H7 (cell line): Measurements from ENCODE around the gene STXBP6. TPM values are rescaled to one million over a fixed set of nuclear protein-coding genes. Genes with fewer than 3 reads are reported as not detected.

ENCODE experiments used
- DNase-seq: peaks from one replicate; pipeline ENCODE4 v3.0.0; 2012
- H3K27me3 ChIP-seq: 2 replicates; pipeline ENCODE4 v1.6.0; 2011; ENCODE audit warnings: mild to moderate bottlenecking, low read length; ENCODE audit not compliant: control insufficient read depth, insufficient read depth
- H3K36me3 ChIP-seq: replicated peaks from 2 replicates; pipeline ENCODE4 v1.5.1; 2011; ENCODE audit warnings: low read length; ENCODE audit not compliant: control insufficient read depth, insufficient read depth
- H3K4me3 ChIP-seq: 2 replicates; pipeline ENCODE4 v1.5.1; 2011; ENCODE audit warnings: low read depth, mild to moderate bottlenecking, control low read depth, low read length, moderate library complexity; ENCODE audit not compliant: insufficient read depth
- total RNA-seq: library from RNA; depleted of rRNA; stranded (reverse); fragments of >200 nt; shearing (Covaris generic); gene quantifications from 2 replicates; pipeline ENCODE4 v1.2.3, GENCODE V29; 2014

Gene STXBP6
- total RNA-seq, 1 experiment from 2014 or later, result 1.0 TPM

DNA sequence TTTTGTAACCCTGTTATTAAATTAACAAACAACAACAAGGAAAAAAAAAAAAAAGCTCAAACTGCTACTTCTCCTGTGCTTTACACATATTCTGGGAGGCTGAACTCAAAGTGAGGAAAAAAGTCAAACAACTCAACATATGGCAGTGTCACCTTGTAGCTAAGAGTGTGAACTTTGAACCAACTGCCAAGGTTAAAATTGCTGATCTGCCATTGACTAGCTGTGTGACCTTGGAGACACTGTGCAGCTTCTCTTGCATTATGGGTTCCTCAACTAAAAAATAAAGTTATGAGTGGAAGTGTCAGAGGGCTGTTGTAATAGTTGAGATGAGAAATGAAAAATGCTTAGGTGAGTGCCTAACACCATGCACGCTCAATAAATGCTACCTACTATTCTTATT, 34.2 kb downstream of the STXBP6 start:
- Histone ChIP-seq H3K36me3 (no peaks in the 10 kb centered on the region), H3K27me3 (no peaks in the 10 kb centered on the region), H3K4me3 (no peak overlapping the region)
- no peak for DNase-seq

DNA sequence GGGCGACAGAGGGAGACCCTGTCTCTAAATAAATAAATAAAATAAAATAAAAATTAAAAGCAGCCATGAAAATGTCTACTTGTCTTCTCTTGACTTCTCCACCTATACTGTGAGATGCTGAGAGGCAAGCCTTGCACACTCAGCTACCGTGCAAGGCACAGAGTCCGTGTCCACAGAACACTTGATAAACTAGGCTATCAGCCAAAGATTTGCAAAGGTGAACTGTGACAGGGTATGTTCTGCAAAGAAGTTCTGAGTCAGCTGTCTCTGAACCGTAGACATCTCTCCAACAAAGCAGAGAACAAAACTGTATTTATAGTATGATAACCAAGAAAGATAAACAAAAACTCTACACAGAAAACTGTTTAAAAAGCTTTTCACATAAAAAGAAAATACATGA, 35.5 kb downstream of the STXBP6 start:
- H3K4me3 ChIP-seq, result no peak overlapping the region
- H3K36me3 ChIP-seq, result no peaks in the 10 kb centered on the region
- DNase-seq, result no peak
- no peaks in the 10 kb centered on the region for H3K27me3 ChIP-seq

- Histone ChIP-seq H3K4me3 (no peak overlapping the region), H3K36me3 (no peaks in the 10 kb centered on the region), H3K27me3 (no peaks in the 10 kb centered on the region)
- DNase-seq, result no peak
These were observed 38.9 kb downstream of the STXBP6 start for GRCh38 chr14:25011095-25011494.

DNA sequence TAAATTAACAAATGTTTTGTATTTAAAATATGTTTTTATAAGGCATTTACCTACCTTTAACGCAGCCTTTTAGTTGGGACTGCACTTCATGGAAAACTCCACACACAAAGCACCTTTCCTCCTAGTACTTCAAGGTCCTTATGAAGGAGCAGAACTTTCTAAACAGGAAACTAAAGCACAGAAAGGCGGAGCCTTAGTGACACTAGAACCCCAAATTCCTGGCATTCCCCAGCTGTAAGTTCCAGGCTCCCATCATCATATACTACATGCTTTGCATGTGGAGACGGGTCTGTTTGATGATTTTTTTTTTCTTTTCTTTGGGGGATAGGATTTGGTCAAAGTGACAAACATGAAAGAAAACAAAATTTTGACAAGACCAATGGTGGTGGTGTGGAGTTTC, 39.5 kb downstream of the STXBP6 start:
- no peak for DNase-seq
- H3K4me3 ChIP-seq, result no peak overlapping the region
- no peaks in the 10 kb centered on the region for H3K27me3 ChIP-seq
- H3K36me3 ChIP-seq, result no peaks in the 10 kb centered on the region

- H3K36me3 ChIP-seq, result no peaks in the 10 kb centered on the region
- no peak for DNase-seq
- no peak overlapping the region for H3K4me3 ChIP-seq
- no peaks in the 10 kb centered on the region for H3K27me3 ChIP-seq
These were observed 40.1 kb downstream of the STXBP6 start for GRCh38 chr14:25009891-25010290.

DNA sequence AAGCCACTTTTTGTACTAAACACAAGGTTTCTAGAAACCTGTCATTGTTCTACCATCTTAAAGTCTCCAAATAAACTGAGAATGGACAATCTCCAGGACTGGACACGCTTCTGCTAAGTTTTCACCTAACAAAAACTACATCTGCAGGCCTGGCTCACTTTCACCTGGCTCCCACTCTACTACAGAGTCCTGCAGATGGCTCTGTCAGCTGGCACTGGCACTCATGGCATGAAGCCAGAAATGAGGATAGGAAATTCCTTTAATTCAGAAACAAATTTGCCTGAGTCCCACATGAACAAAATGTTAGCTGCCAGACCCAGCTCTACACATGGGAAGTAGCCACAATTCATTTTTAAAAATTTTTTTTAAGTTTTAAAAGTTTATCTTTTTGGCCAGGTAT, 42.1 kb downstream of the STXBP6 start:
- H3K27me3 ChIP-seq, result no peaks in the 10 kb centered on the region
- no peak overlapping the region for H3K4me3 ChIP-seq
- H3K36me3 ChIP-seq, result no peaks in the 10 kb centered on the region
- DNase-seq, result no peak

- H3K27me3 ChIP-seq, result no peaks in the 10 kb centered on the region
- H3K4me3 ChIP-seq, result no peak overlapping the region
- no peak for DNase-seq
- no peaks in the 10 kb centered on the region for H3K36me3 ChIP-seq
These were observed 42.8 kb downstream of the STXBP6 start for GRCh38 chr14:25006961-25007795.

GRCh38 chr14:25006031-25006430, 43.9 kb downstream of the STXBP6 start:
- DNase-seq, result no peak
- Histone ChIP-seq H3K4me3 (no peak overlapping the region), H3K27me3 (no peaks in the 10 kb centered on the region), H3K36me3 (no peaks in the 10 kb centered on the region)

- no peak overlapping the region for H3K4me3 ChIP-seq
- no peaks in the 10 kb centered on the region for H3K27me3 ChIP-seq
- no peak for DNase-seq
- no peaks in the 10 kb centered on the region for H3K36me3 ChIP-seq
These were observed 45.5 kb downstream of the STXBP6 start for GRCh38 chr14:25004389-25004809.

- Histone ChIP-seq H3K4me3 (no peak overlapping the region), H3K36me3 (no peaks in the 10 kb centered on the region), H3K27me3 (no peaks in the 10 kb centered on the region)
- DNase-seq, result no peak
These were observed 46.4 kb downstream of the STXBP6 start for GRCh38 chr14:25003537-25003936.

- DNase-seq, result no peak
- no peaks in the 10 kb centered on the region for H3K36me3 ChIP-seq
- no peaks in the 10 kb centered on the region for H3K27me3 ChIP-seq
- H3K4me3 ChIP-seq, result no peak overlapping the region
These were observed 48.3 kb downstream of the STXBP6 start for GRCh38 chr14:25001601-25002000.

- H3K36me3 ChIP-seq, result no peaks in the 10 kb centered on the region
- no peak overlapping the region for H3K4me3 ChIP-seq
- no peaks in the 10 kb centered on the region for H3K27me3 ChIP-seq
- no peak for DNase-seq
These were observed 48.8 kb downstream of the STXBP6 start for GRCh38 chr14:25001156-25001555.

GRCh38 chr14:24999157-24999556, 50.8 kb downstream of the STXBP6 start:
- no peak for DNase-seq
- Histone ChIP-seq H3K36me3 (no peaks in the 10 kb centered on the region), H3K27me3 (no peaks in the 10 kb centered on the region), H3K4me3 (no peak overlapping the region)

- H3K27me3 ChIP-seq, result no peaks in the 10 kb centered on the region
- no peak for DNase-seq
- H3K36me3 ChIP-seq, result no peaks in the 10 kb centered on the region
- H3K4me3 ChIP-seq, result no peak overlapping the region
These were observed 52.8 kb downstream of the STXBP6 start for GRCh38 chr14:24996930-24997725.

GRCh38 chr14:24995016-24995415, 54.9 kb downstream of the STXBP6 start:
- H3K27me3 ChIP-seq, result no peaks in the 10 kb centered on the region
- H3K4me3 ChIP-seq, result no peak overlapping the region
- DNase-seq, result no peak
- no peaks in the 10 kb centered on the region for H3K36me3 ChIP-seq
